SH-SY5Y (cell line): Measurements from ENCODE around the gene TMEM165.

Experiments
- GATA2 ChIP-seq: IDR thresholded peaks from 2 replicates; pipeline ENCODE4 v1.6.1; 2011; ENCODE audit warnings: mild to moderate bottlenecking, low read depth, low read length
- GATA3 ChIP-seq: IDR thresholded peaks from 2 replicates; pipeline ENCODE4 v1.6.1; 2011; ENCODE audit warnings: low read depth, mild to moderate bottlenecking, low read length, moderate library complexity

The TMEM165 gene

GRCh38 chr4:55450566-55450965 lies 54.8 kb downstream of the TMEM165 start:
- no peak for TF ChIP-seq GATA3
- TF ChIP-seq GATA2 = no peak

- no peak for TF ChIP-seq GATA3
These were observed 62.4 kb downstream of the TMEM165 start for GRCh38 chr4:55458164-55458563.

- TF ChIP-seq GATA2 = no peak
- TF ChIP-seq GATA3 = no peak
These were observed 62.9 kb downstream of the TMEM165 start for GRCh38 chr4:55458611-55459010.

- TF ChIP-seq GATA2 = no peak
- no peak for TF ChIP-seq GATA3
These were observed 70.2 kb downstream of the TMEM165 start for GRCh38 chr4:55466001-55466400.

- TF ChIP-seq GATA3 = no peak
- TF ChIP-seq GATA2 = no peak
These were observed 73.0 kb downstream of the TMEM165 start for GRCh38 chr4:55468724-55469123.

- TF ChIP-seq GATA3 (no peak), GATA2 (no peak)
These were observed 74.2 kb downstream of the TMEM165 start for GRCh38 chr4:55469979-55470378.
